Neuronal stem cell (in vitro differentiated cells): ENCODE measurements around the gene ZNF366.
A peak's percentile ranks its signal among the peaks of the same experiment; 100 is the strongest.

Experiments
- DNase-seq: peaks from one replicate; pipeline ENCODE4 v3.0.0-alpha.2; 2013; ENCODE audit warnings: low spot score
- H2AFZ ChIP-seq: one replicate; pipeline ENCODE4 v1.6.1; 2013; ENCODE audit warnings: mild to moderate bottlenecking, low read length, inconsistent platforms
- H2AK5ac ChIP-seq: 2 replicates; pipeline ENCODE4 v1.6.1; 2013; ENCODE audit warnings: low read depth, mild to moderate bottlenecking, inconsistent platforms, low read length, moderate library complexity, mixed read lengths
- H2BK120ac ChIP-seq: 2 replicates; pipeline ENCODE4 v1.6.1; 2013; ENCODE audit warnings: low read depth, mild to moderate bottlenecking, inconsistent platforms, low read length, moderate library complexity, mixed read lengths
- H2BK12ac ChIP-seq: one replicate; pipeline ENCODE4 v1.6.1; 2013; ENCODE audit warnings: low read length, inconsistent platforms
- H2BK15ac ChIP-seq: 2 replicates; pipeline ENCODE4 v1.6.1; 2013; ENCODE audit warnings: mild to moderate bottlenecking, low read length, inconsistent platforms, mixed read lengths
- H2BK5ac ChIP-seq: one replicate; pipeline ENCODE4 v1.6.1; 2013; ENCODE audit warnings: inconsistent platforms, mild to moderate bottlenecking, low read length, moderate library complexity
- H3K14ac ChIP-seq: one replicate; pipeline ENCODE4 v1.6.1; 2013; ENCODE audit warnings: low read length, inconsistent platforms
- H3K18ac ChIP-seq: 2 replicates; pipeline ENCODE4 v1.6.1; 2013; ENCODE audit warnings: low read length, inconsistent platforms
- H3K23ac ChIP-seq: 2 replicates; pipeline ENCODE4 v1.6.1; 2013; ENCODE audit warnings: low read depth, mild to moderate bottlenecking, mixed read lengths, low read length, inconsistent platforms; ENCODE audit not compliant: poor library complexity
- H3K27ac ChIP-seq: replicated peaks from 3 replicates; pipeline ENCODE4 v1.5.1; 2013; ENCODE audit warnings: low read length, inconsistent platforms
- H3K27me3 ChIP-seq, 3 experiments: 2 replicates each; pipeline ENCODE4 v1.6.1; 2013; ENCODE audit warnings: low read length in 3 of 3, mild to moderate bottlenecking in 2 of 3, inconsistent platforms in 1 of 3, low read depth in 1 of 3, mixed read lengths in 1 of 3, moderate library complexity in 1 of 3; ENCODE audit not compliant: control insufficient read depth in 3 of 3, insufficient read depth in 3 of 3
- H3K36me3 ChIP-seq, 2 donors: replicated peaks in 1 of 2; 2 replicates each; pipeline ENCODE4 v1.6.1; 2013; ENCODE audit warnings: low read length in 2 of 2; ENCODE audit not compliant: control insufficient read depth in 2 of 2, insufficient read depth in 2 of 2
- H3K4ac ChIP-seq: 2 replicates; pipeline ENCODE4 v1.6.1; 2013; ENCODE audit warnings: inconsistent platforms, mild to moderate bottlenecking, low read length, moderate library complexity
- H3K4me1 ChIP-seq, 2 donors: 1 replicate in 1 of 2; 2 replicates in 1 of 2; pipeline ENCODE4 v1.6.1; 2013; ENCODE audit warnings: low read length in 2 of 2, low read depth in 1 of 2; ENCODE audit not compliant: control insufficient read depth in 2 of 2, insufficient read depth in 1 of 2
- H3K4me2 ChIP-seq: one replicate; pipeline ENCODE4 v1.6.1; 2013; ENCODE audit warnings: mild to moderate bottlenecking, low read length, inconsistent platforms; ENCODE audit not compliant: insufficient read depth, poor library complexity, severe bottlenecking
- H3K4me3 ChIP-seq, 2 donors: 2 replicates each; pipeline ENCODE4 v1.5.1; 2013; ENCODE audit warnings: low read length in 2 of 2, mild to moderate bottlenecking in 2 of 2, inconsistent platforms in 1 of 2, moderate library complexity in 1 of 2
- H3K79me1 ChIP-seq: one replicate; pipeline ENCODE4 v1.6.1; 2013; ENCODE audit warnings: low read depth, mild to moderate bottlenecking, inconsistent platforms, low read length, moderate library complexity
- H3K9ac ChIP-seq: one replicate; pipeline ENCODE4 v1.6.1; 2013; ENCODE audit warnings: mild to moderate bottlenecking, low read depth, low read length, inconsistent platforms; ENCODE audit not compliant: poor library complexity
- H3K9me3 ChIP-seq, 2 donors: replicated peaks in 1 of 2; 2 replicates each; pipeline versions ENCODE3 to v1.6.1; 2013; ENCODE audit warnings: low read length in 2 of 2, mild to moderate bottlenecking in 2 of 2, inconsistent platforms in 1 of 2, low read depth in 1 of 2, mixed read lengths in 1 of 2, moderate library complexity in 1 of 2; ENCODE audit not compliant: control insufficient read depth in 2 of 2, insufficient read depth in 1 of 2
- H4K8ac ChIP-seq: one replicate; pipeline ENCODE4 v1.6.1; 2013; ENCODE audit warnings: low read depth, mild to moderate bottlenecking, inconsistent platforms, low read length, moderate library complexity
- H4K91ac ChIP-seq: one replicate; pipeline ENCODE4 v1.6.1; 2013; ENCODE audit warnings: low read length, low read depth, mild to moderate bottlenecking, inconsistent platforms; ENCODE audit not compliant: poor library complexity
- WGBS, 2 donors: extraction: QIAGEN DNeasy Blood & Tissue Kit; methylation state at CpG; one replicate each; pipeline ENCODE4 v1.1.7; 2013; ENCODE audit warnings: missing lambda C conversion rate in 2 of 2, mixed read lengths in 1 of 2; ENCODE audit not compliant: insufficient read length in 2 of 2, insufficient replicate concordance in 1 of 2; ENCODE audit errors: extremely low coverage in 2 of 2; 5-methylcytosine and 5-hydroxymethylcytosine counted together

ZNF366 gene

DNA sequence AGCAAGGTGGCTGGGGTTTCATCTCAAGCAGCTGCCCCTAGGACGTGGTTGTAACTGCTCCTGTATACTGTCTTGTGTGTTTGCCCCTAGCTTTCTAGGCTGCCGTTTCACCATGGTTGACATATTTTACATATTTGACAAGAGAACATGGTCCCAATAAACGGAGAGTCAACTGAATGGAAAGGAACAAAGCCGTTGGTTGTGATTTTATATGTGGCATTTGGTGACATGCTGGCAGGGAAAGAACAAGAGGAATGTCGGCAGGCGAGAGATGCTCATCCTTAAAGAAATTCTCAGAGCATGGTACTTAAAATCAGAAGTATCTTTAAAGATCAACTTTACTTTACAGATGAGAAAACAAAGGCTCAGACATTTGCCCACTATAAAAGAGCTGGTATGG, 11.8 kb downstream of the ZNF366 start:
- no peaks in the 10 kb centered on the region for H3K9me3 ChIP-seq
- no peak overlapping the region for H2BK15ac ChIP-seq
- H2AK5ac ChIP-seq: no peak overlapping the region
- H4K91ac ChIP-seq: no peak overlapping the region
- no peak overlapping the region for H4K8ac ChIP-seq
- H3K9ac ChIP-seq: no peak overlapping the region
- no peaks in the 10 kb centered on the region for H3K27me3 ChIP-seq
- no peak overlapping the region for H3K4me3 ChIP-seq
- H3K23ac ChIP-seq: no peak overlapping the region
- H3K14ac ChIP-seq: no peak overlapping the region
- no peak overlapping the region for H2BK12ac ChIP-seq
- no peak for DNase-seq
- H3K27ac ChIP-seq: no peak overlapping the region
- H3K4ac ChIP-seq: no peak overlapping the region
- H3K18ac ChIP-seq: no peak overlapping the region
- no peak overlapping the region for H2BK5ac ChIP-seq
- peaks cover 2% of the 10 kb centered on the region in 2 donors for H3K4me1 ChIP-seq
- H3K4me2 ChIP-seq: no peak overlapping the region
- H3K79me1 ChIP-seq: no peaks in the 10 kb centered on the region
- no CpG with 5 or more reads among the region's 6 CpGs for WGBS, 2 donors
- H2BK120ac ChIP-seq: no peak overlapping the region
- no peaks in the 10 kb centered on the region for H3K36me3 ChIP-seq
- H2AFZ ChIP-seq: peak overlapping the region; percentile 14

DNA sequence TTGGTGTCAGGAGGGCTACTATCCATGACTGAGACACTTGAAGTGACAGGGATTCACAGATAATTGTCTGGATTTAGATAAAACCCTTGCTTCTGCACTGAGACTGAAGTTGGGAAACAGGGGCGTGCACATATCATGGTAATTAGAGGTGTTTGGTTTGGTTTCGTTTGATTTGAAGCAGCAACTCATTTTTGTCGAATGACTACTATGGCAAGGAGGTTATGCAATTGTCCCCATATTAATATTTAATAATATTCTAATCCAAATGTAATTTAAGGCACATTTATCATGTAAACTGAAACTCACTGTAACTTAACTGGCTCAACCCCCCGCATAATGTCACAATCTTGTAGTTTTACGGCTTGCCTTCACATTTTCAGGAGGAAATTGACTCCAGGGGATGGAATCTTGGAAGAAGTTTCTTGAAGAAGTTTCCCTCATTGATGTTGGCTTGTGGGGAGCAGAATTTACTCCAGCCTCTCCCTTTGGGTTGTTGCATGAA, 12.5 kb downstream of the ZNF366 start:
- H3K36me3 ChIP-seq: no peaks in the 10 kb centered on the region
- no peak for DNase-seq
- no peak overlapping the region for H3K23ac ChIP-seq
- H3K14ac ChIP-seq: no peak overlapping the region
- no peak overlapping the region for H2AK5ac ChIP-seq
- no peak overlapping the region for H2BK5ac ChIP-seq
- H3K9ac ChIP-seq: no peak overlapping the region
- H3K4me2 ChIP-seq: no peak overlapping the region
- no CpG with 5 or more reads among the region's 5 CpGs for WGBS, 2 donors
- H4K8ac ChIP-seq: no peak overlapping the region
- no peaks in the 10 kb centered on the region for H3K9me3 ChIP-seq
- H3K18ac ChIP-seq: no peak overlapping the region
- no peaks in the 10 kb centered on the region for H3K79me1 ChIP-seq
- H4K91ac ChIP-seq: no peak overlapping the region
- H3K4me1 ChIP-seq: peaks cover 0 to 2% of the 10 kb centered on the region in 2 donors
- H2BK15ac ChIP-seq: no peak overlapping the region
- H3K27me3 ChIP-seq: no peaks in the 10 kb centered on the region
- no peak overlapping the region for H3K4ac ChIP-seq
- no peak overlapping the region for H3K4me3 ChIP-seq
- H3K27ac ChIP-seq: no peak overlapping the region
- H2BK120ac ChIP-seq: no peak overlapping the region
- H2AFZ ChIP-seq: peak overlapping the region; percentile 42
- no peak overlapping the region for H2BK12ac ChIP-seq

DNA sequence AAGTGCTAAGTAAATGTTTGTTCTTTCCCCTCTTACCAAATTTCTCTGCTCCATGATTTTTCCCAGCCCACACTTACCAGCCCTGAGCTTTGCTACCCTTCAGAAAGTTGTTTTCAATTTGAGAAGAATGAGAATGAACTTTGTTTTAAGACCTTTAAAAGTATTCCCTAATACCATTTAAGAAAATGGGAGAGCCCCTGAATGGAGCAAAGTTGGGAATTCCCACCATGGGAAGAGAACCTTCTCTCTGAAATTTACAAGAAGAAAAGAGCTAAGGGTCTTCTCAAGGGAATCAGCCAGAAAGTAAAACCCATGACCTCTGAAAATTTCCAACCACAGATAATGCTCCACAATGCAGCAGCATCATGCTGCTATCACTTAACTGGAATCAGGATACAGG, 17.7 kb downstream of the ZNF366 start:
- Histone ChIP-seq H2BK12ac (no peak overlapping the region), H3K18ac (no peak overlapping the region), H3K79me1 (no peaks in the 10 kb centered on the region), H2BK15ac (no peak overlapping the region), H3K27ac (no peak overlapping the region), H3K4me2 (no peak overlapping the region), H3K27me3 (no peaks in the 10 kb centered on the region), H3K36me3 (no peaks in the 10 kb centered on the region), H2AK5ac (no peak overlapping the region), H3K14ac (no peak overlapping the region), H3K23ac (no peak overlapping the region), H3K4me1 (peaks cover 3 to 19% of the 10 kb centered on the region in 2 donors), H2AFZ (no peak overlapping the region), H2BK120ac (no peak overlapping the region), H4K8ac (no peak overlapping the region), H3K4me3 (no peak overlapping the region), H3K9me3 (no peaks in the 10 kb centered on the region), H3K4ac (no peak overlapping the region), H2BK5ac (no peak overlapping the region), H4K91ac (no peak overlapping the region), H3K9ac (no peak overlapping the region)
- no peak for DNase-seq

DNA sequence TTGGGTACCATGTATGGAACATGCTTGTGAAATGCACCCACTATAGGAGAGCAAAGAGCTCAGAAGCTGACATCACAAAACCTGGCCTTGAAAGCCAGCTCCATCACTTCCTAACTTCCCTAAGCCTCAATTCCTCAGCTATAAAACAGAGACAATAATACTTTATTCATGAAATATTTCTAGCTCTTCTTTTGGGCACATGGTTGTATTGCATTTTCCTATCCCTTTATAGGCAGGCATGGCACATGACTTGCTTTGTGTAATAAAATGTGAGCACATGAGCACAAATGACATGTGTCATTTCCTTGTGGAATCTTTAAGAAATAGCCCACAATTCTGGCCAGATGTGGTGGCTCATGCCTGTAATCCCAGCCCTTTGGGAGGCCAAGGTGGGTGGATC, 18.5 kb downstream of the ZNF366 start:
- Histone ChIP-seq H3K9ac (no peak overlapping the region), H2BK120ac (no peak overlapping the region), H3K27me3 (no peaks in the 10 kb centered on the region), H3K27ac (no peak overlapping the region), H3K4me1 (peaks cover 3 to 19% of the 10 kb centered on the region in 2 donors), H3K36me3 (no peaks in the 10 kb centered on the region), H3K18ac (no peak overlapping the region), H4K8ac (no peak overlapping the region), H3K4me2 (no peak overlapping the region), H3K9me3 (no peaks in the 10 kb centered on the region), H2AK5ac (no peak overlapping the region), H3K14ac (no peak overlapping the region), H3K4me3 (no peak overlapping the region), H2BK5ac (no peak overlapping the region), H3K79me1 (no peaks in the 10 kb centered on the region), H3K23ac (no peak overlapping the region), H2BK15ac (no peak overlapping the region), H2BK12ac (no peak overlapping the region), H3K4ac (no peak overlapping the region), H4K91ac (no peak overlapping the region), H2AFZ (no peak overlapping the region)
- DNase-seq: no peak
